Kidney (tissue), 14 donors: ENCODE measurements around the gene TBL1XR1. TPM values are rescaled to one million over a fixed set of nuclear protein-coding genes. Genes with fewer than 3 reads are reported as not detected.
"Not testable (repeated sequence)": the region's sequence is repeated elsewhere in the genome, so short reads cannot be mapped to it uniquely, and the experiment has no call there.

Source experiments
- DNase-seq, 5 donors: peaks; one replicate each; pipeline ENCODE4 v3.0.0-alpha.2; 2013 to 2020
- FAIRE-seq: peaks from 2 replicates; lab custom pipeline; 2012; peaks lifted over from hg19 to GRCh38; lab: Jason Lieb, UNC
- H3K27ac ChIP-seq, 2 donors: one replicate each; pipeline ENCODE4 v1.7.0; 2013; ENCODE audit warnings: low read depth in 2 of 2, low read length in 2 of 2, inconsistent platforms in 1 of 2
- H3K27me3 ChIP-seq: one replicate; pipeline ENCODE4 v1.7.1; 2013; ENCODE audit warnings: low read length, inconsistent platforms; ENCODE audit not compliant: control insufficient read depth, insufficient read depth
- H3K36me3 ChIP-seq, 3 donors: one replicate each; pipeline versions ENCODE4 v1.7.0 to v1.7.1; 2013; ENCODE audit warnings: low read length in 3 of 3, control low read depth in 1 of 3, inconsistent platforms in 1 of 3; ENCODE audit not compliant: insufficient read depth in 3 of 3, control insufficient read depth in 2 of 3
- H3K4me1 ChIP-seq, 3 donors: one replicate each; pipeline versions ENCODE4 v1.7.0 to v1.7.1; 2013; ENCODE audit warnings: low read length in 3 of 3, inconsistent platforms in 1 of 3, low read depth in 1 of 3; ENCODE audit not compliant: control insufficient read depth in 2 of 3, insufficient read depth in 2 of 3
- H3K4me3 ChIP-seq, 3 donors: one replicate each; pipeline versions ENCODE4 v1.7.0 to v1.8.1; 2013; ENCODE audit warnings: low read length in 3 of 3, control low read depth in 1 of 3, inconsistent platforms in 1 of 3
- H3K9ac ChIP-seq, 3 donors: one replicate each; pipeline versions ENCODE4 v1.7.0 to v1.7.1; 2013; ENCODE audit warnings: low read length in 3 of 3, control low read depth in 1 of 3, inconsistent platforms in 1 of 3
- H3K9me3 ChIP-seq, 3 donors: one replicate each; pipeline versions ENCODE4 v1.7.0 to v1.7.1; 2013; ENCODE audit warnings: low read length in 3 of 3, control low read depth in 1 of 3, inconsistent platforms in 1 of 3; ENCODE audit not compliant: control insufficient read depth in 2 of 3, insufficient read depth in 1 of 3
- CTCF ChIP-seq: IDR thresholded peaks from 3 replicates; pipeline ENCODE4 v1.5.1; 2012; ENCODE audit warnings: mild to moderate bottlenecking, moderate library complexity, borderline replicate concordance; ENCODE audit not compliant: insufficient read depth; ENCODE audit errors: extremely low read depth
- intact Hi-C: fragments of 100-400 bp; cut with DNase I; formaldehyde crosslinking; loops from one replicate; pipeline ENCODE4 v1.11.1; 2022
- polyA plus RNA-seq: library from polyadenylated mRNA; stranded (reverse); fragments of 350-450 nt; fragmentation: Illumina TruSeq; extraction: RNeasy Lipid Tissue Mini Kit (QIAGEN cat#74804); gene quantifications from one replicate; pipeline ENCODE4 v1.2.3, GENCODE V29; 2014; ENCODE audit warnings: low read depth, low replicate concordance; ENCODE audit not compliant: insufficient read depth
- total RNA-seq: library from RNA; stranded (reverse); fragmentation: NEBNext Ultra II Directional; extraction: Animal tissue kit (Norgen Biotek cat#: 25700); gene quantifications from one replicate; pipeline ENCODE4 v1.2.1, GENCODE V29; 2021
- donor health status: control.
- donor health status: control.
- donor health status: control.
- donor health status: control.
- donor health status: control.
- donor health status: DM: yes; HTN: yes; CAD: no.
- donor health status: Normal renal cell carcinoma (clear cell type).

The TBL1XR1 gene
- total and polyA plus RNA-seq, 2 donors from 2014 or later, result 31.3 to 205 TPM

DNA sequence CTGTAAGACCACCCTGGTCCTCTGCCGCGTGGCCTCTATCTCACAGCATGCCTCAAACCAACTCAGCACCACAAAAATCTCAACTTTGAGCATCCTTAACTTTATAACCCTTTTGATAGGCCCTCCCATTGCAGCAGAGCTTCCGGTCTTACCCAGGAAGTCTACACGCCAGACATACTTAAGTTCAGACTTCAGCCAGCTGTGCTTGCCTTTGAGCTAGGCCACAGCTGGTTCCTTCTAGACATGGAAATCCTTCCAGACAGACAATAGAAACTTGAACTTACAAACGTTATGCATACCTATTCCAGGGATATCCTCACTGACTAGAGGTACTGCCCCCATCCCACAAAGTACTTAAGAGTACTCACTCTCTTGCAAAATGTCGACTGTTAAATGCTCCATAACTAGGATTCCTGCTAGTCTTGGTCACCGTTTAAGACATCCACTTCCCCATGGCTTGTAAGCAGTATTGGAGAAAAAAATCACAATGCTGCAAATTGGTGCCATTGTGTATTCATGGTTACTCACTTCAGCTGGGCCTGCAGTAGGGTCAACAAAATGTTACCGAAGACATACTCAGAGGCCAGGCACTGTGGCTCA, 183.5 kb downstream of the TBL1XR1 start:
- no peaks in the 10 kb centered on the region for H3K27me3 ChIP-seq
- no peaks in the 10 kb centered on the region for H3K4me1 ChIP-seq
- no peak for TF ChIP-seq CTCF
- H3K9me3 ChIP-seq, result no peaks in the 10 kb centered on the region
- FAIRE-seq (no peak), DNase-seq (no peak)
- no peak overlapping the region for H3K9ac ChIP-seq
- intact Hi-C loops, result no loop called here
- no peak overlapping the region for H3K4me3 ChIP-seq
- no peak overlapping the region for H3K27ac ChIP-seq
- peaks cover 0 to 2% (median 0%) of the 10 kb centered on the region in 3 donors for H3K36me3 ChIP-seq

DNA sequence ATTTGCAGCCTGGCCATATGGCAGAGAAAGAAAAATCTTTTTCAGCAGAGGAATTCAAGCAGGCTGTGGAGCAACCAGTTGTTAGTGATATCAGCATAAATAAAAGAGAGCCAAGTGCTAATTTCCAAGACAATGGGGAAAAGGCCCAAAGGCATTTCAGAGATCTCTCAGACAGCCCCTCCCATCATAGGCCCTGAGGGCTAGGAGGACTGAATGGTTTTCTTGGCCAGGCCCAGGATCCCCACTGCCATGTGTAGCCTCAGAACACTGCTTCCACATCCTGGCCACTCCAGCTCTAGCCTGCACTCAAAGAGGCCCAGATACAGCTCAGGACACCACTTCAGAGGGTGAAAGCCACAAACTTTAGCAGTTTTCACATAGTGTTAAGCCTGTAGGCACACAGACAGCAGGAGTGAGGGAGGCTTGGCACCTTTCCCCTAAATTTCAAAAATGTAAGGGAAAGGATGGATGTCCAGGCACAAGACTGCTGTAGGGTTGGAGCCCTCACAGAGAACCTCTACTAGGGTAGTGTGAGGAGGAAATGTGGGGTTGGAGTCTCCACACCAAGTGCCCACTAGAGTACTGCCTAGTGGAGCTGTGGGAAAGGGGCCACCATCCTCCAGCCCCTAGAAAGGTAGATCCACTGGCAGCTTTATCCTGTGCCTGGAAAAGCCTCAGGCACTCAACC, 191.4 kb downstream of the TBL1XR1 start:
- Histone ChIP-seq H3K27me3 (no peaks in the 10 kb centered on the region), H3K9ac (no peak overlapping the region), H3K36me3 (no peaks in the 10 kb centered on the region), H3K4me1 (no peaks in the 10 kb centered on the region), H3K4me3 (no peak overlapping the region), H3K9me3 (peaks cover 0 to 11% (median 0%) of the 10 kb centered on the region in 3 donors), H3K27ac (no peak overlapping the region)
- no peak for FAIRE-seq
- intact Hi-C loops, result no loop called here
- no peak for TF ChIP-seq CTCF
- no peak for DNase-seq

DNA sequence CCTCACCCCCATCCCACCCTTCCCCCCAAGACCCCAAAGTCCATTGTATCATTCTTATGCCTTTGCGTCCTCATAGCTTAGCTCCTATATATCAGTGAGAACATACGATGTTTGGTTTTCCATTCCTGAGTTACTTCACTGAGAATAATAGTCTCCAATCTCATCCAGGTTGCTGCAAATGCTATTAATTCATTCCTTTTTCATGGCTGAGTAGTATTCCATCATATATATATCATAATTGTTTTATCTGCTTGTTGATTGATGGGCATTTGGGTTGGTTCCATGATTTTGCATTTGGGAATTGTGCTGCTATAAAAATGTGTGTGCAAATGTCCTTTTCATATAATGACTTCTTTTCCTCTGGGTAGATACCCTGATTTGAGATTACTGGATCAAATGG, 197.1 kb downstream of the TBL1XR1 start:
- intact Hi-C loops, H3K9ac ChIP-seq, H3K4me1 ChIP-seq, H3K27ac ChIP-seq, H3K4me3 ChIP-seq, H3K36me3 ChIP-seq, FAIRE-seq, H3K27me3 ChIP-seq, H3K9me3 ChIP-seq, DNase-seq: not testable (repeated sequence)

DNA sequence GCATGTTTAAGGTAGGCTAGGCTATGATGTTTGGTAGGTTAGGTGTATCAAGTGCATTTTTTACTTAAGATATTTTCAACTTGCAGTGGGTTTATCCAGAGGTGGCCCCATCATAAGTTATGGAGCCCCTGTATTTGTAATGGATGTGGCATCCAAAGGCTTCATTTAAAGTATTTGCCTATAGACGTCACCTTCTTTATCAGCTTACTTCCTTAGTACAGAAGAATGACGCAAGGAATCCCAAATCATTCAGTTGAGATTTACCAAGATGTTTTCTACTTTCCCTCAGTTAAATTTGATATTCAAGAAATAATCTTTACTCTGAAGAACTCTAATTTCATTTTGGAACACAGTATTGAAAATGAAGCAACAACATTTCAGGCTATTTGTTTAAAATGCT, 201.3 kb downstream of the TBL1XR1 start:
- H3K27me3 ChIP-seq, result no peaks in the 10 kb centered on the region
- no peak for DNase-seq
- no peaks in the 10 kb centered on the region for H3K9me3 ChIP-seq
- no peak overlapping the region for H3K9ac ChIP-seq
- no peaks in the 10 kb centered on the region for H3K4me1 ChIP-seq
- H3K27ac ChIP-seq, result no peak overlapping the region
- no peak for TF ChIP-seq CTCF
- intact Hi-C loops, result no loop called here
- no peaks in the 10 kb centered on the region for H3K36me3 ChIP-seq
- H3K4me3 ChIP-seq, result no peak overlapping the region
- no peak for FAIRE-seq
